HUES64 (cell line): ENCODE results near the gene S100PBP.
"Not testable (repeated sequence)": the region's sequence is repeated elsewhere in the genome, so short reads cannot be mapped to it uniquely, and the experiment has no call there.

ENCODE experiments used
- H3K27ac ChIP-seq: 2 replicates; pipeline ENCODE4 v1.7.0; 2013; ENCODE audit warnings: low read depth, low read length, inconsistent platforms
- H3K27me3 ChIP-seq: 2 replicates; pipeline ENCODE4 v1.6.1; 2013; ENCODE audit warnings: mild to moderate bottlenecking, low read length; ENCODE audit not compliant: insufficient read depth
- H3K36me3 ChIP-seq: 2 replicates; pipeline ENCODE4 v1.6.1; 2013; ENCODE audit warnings: mild to moderate bottlenecking, low read length; ENCODE audit not compliant: insufficient read depth
- H3K4me1 ChIP-seq: 2 replicates; pipeline ENCODE4 v1.6.1; 2013; ENCODE audit warnings: mild to moderate bottlenecking, low read length, moderate library complexity; ENCODE audit not compliant: insufficient read depth
- H3K4me3 ChIP-seq: 2 replicates; pipeline ENCODE4 v1.5.1; 2013; ENCODE audit warnings: mild to moderate bottlenecking, low read length, moderate library complexity
- H3K9ac ChIP-seq: 2 replicates; pipeline ENCODE4 v1.6.1; 2013; ENCODE audit warnings: mild to moderate bottlenecking, low read depth, low read length
- H3K9me3 ChIP-seq: 2 replicates; pipeline ENCODE4 v1.6.1; 2013; ENCODE audit warnings: low read depth, low read length; ENCODE audit not compliant: insufficient read depth
- WGBS: fragments of 150-250, 120-280 bp; methylation state at CpG from one replicate; pipeline ENCODE4 v1.1.7; 2013; ENCODE audit warnings: missing lambda C conversion rate; 5-methylcytosine and 5-hydroxymethylcytosine counted together

Gene S100PBP

GRCh38 chr1:32791881-32792280 is 25.6 kb upstream of the S100PBP start:
- Histone ChIP-seq H3K4me3 (no peak overlapping the region), H3K9ac (no peak overlapping the region), H3K4me1 (no peaks in the 10 kb centered on the region), H3K36me3 (peaks cover 83% of the 10 kb centered on the region), H3K27me3 (no peaks in the 10 kb centered on the region), H3K9me3 (no peaks in the 10 kb centered on the region), H3K27ac (no peak overlapping the region)
- 93% methylated on average over 1 of the region's 1 CpG for WGBS

GRCh38 chr1:32795763-32796162 is 21.7 kb upstream of the S100PBP start:
- not testable (repeated sequence) for H3K9ac ChIP-seq, H3K4me3 ChIP-seq, H3K27ac ChIP-seq, H3K27me3 ChIP-seq, H3K9me3 ChIP-seq, H3K4me1 ChIP-seq
- peaks cover 90% of the 10 kb centered on the region for H3K36me3 ChIP-seq
- 96% methylated on average over 4 of the region's 4 CpGs for WGBS

- 95% methylated on average over 1 of the region's 1 CpG for WGBS
- H3K36me3 ChIP-seq, result peaks cover 87% of the 10 kb centered on the region
- no peaks in the 10 kb centered on the region for H3K27me3 ChIP-seq
- no peak overlapping the region for H3K27ac ChIP-seq
- H3K9ac ChIP-seq, result no peak overlapping the region
- no peaks in the 10 kb centered on the region for H3K4me1 ChIP-seq
- no peak overlapping the region for H3K4me3 ChIP-seq
- no peaks in the 10 kb centered on the region for H3K9me3 ChIP-seq
Observed at GRCh38 chr1:32797456-32797855, 20.0 kb upstream of the S100PBP start.

DNA sequence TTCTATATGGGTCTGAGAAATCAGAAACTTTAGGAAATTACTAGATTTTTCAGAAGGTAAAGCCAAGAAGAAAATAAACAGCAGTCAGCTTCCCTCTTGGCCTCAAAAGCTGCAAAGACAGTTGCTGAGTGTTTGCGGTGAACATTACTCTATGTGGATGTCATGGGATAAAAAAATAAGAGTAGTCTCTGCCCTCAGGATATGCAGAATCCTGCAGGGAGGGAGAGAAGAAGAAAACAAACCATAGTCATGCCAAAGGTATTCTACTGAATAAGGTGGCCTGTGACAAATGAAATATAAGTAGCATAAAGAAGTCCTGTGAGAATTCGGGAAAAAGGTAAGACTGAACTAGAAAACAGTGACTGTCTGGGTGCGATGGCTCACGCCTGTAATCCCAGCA is 19.3 kb upstream of the S100PBP start:
- no peak overlapping the region for H3K4me3 ChIP-seq
- no peaks in the 10 kb centered on the region for H3K4me1 ChIP-seq
- H3K27me3 ChIP-seq, result no peaks in the 10 kb centered on the region
- no peaks in the 10 kb centered on the region for H3K9me3 ChIP-seq
- no peak overlapping the region for H3K27ac ChIP-seq
- H3K9ac ChIP-seq, result no peak overlapping the region
- WGBS, result 99% methylated on average over 4 of the region's 4 CpGs
- peaks cover 86% of the 10 kb centered on the region for H3K36me3 ChIP-seq

GRCh38 chr1:32798679-32799416 is 18.6 kb upstream of the S100PBP start:
- H3K36me3 ChIP-seq, result peaks cover 84% of the 10 kb centered on the region
- no peaks in the 10 kb centered on the region for H3K9me3 ChIP-seq

DNA sequence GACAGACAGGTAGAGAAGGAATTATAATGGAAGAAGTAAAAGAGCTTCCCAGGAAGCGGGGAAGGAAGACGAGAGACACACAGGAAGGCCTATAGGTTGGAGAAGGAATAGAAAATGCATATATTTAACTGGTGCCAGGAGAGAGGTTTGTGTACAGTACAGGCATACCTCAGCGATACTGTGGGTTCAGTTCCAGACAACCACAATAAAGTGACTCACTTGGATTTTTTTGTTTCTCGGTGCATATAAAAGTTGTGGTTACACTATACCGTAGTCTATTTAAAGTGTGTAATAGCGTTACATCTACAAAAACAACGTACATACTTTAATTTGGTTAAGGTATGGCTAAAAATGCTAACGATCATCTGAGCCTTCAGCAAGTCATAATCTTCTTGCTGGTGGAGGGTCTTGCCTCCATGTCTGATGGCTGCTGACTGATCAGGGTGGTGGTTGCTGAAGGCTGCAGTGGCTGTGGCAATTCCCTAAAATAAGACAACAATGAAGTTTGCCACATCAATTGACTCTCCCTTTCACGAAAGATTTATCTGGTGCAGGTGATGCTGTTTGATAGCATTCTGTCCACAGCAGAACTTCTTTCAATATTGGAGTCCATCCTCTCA is 16.2 kb upstream of the S100PBP start:
- Histone ChIP-seq H3K4me3 (no peak overlapping the region), H3K36me3 (peaks cover 75% of the 10 kb centered on the region), H3K9ac (no peak overlapping the region), H3K4me1 (no peaks in the 10 kb centered on the region), H3K9me3 (peaks cover 3% of the 10 kb centered on the region; the same call in 1 of the 2 replicates), H3K27me3 (no peaks in the 10 kb centered on the region), H3K27ac (no peak overlapping the region)
- WGBS, result 95% methylated on average over 9 of the region's 9 CpGs

More at GRCh38 chr1:32798679-32799416, 18.6 kb upstream of the S100PBP start:
- no peaks in the 10 kb centered on the region for H3K4me1 ChIP-seq
- no peak overlapping the region for H3K9ac ChIP-seq
- no peaks in the 10 kb centered on the region for H3K27me3 ChIP-seq
- 86% methylated on average over 7 of the region's 8 CpGs for WGBS
- H3K27ac ChIP-seq, result no peak overlapping the region
- H3K4me3 ChIP-seq, result no peak overlapping the region

- H3K36me3 ChIP-seq, result peaks cover 77% of the 10 kb centered on the region
- H3K9me3 ChIP-seq, result not testable (repeated sequence)
Observed at GRCh38 chr1:32804460-32804859, 13.0 kb upstream of the S100PBP start.

DNA sequence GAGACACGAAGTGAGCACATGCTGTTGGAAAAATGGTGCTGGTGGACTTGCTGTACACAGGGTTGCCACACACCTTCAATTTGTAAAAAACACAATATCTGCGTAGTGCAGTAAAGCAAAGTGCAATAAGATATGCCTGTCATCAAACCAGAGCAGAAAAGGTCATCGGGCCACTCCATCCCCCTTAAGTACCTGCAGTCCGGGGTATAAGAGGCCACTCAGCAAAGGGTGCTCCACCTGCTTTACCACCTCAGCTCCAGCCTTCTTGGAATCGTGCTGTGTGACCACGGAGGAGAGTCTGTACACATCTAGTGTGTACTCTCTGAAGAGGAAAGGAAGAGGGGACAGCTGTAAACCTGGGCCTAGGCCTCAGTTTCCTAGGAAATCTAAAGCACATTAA is 11.2 kb upstream of the S100PBP start:
- no peaks in the 10 kb centered on the region for H3K27me3 ChIP-seq
- WGBS, result 97% methylated on average over 6 of the region's 6 CpGs
- peaks cover 78% of the 10 kb centered on the region for H3K36me3 ChIP-seq
- H3K27ac ChIP-seq, result no peak overlapping the region
- H3K4me1 ChIP-seq, result no peaks in the 10 kb centered on the region; the same call in 1 of the 2 replicates
- H3K9me3 ChIP-seq, result peaks cover 3% of the 10 kb centered on the region; the same call in 1 of the 2 replicates
- H3K9ac ChIP-seq, result no peak overlapping the region
- H3K4me3 ChIP-seq, result no peak overlapping the region

More at GRCh38 chr1:32804460-32804859, 13.0 kb upstream of the S100PBP start:
- H3K4me3 ChIP-seq, H3K9ac ChIP-seq, H3K27me3 ChIP-seq, H3K27ac ChIP-seq, H3K4me1 ChIP-seq: not testable (repeated sequence)
- WGBS, result 97% methylated on average over 29 of the region's 30 CpGs

DNA sequence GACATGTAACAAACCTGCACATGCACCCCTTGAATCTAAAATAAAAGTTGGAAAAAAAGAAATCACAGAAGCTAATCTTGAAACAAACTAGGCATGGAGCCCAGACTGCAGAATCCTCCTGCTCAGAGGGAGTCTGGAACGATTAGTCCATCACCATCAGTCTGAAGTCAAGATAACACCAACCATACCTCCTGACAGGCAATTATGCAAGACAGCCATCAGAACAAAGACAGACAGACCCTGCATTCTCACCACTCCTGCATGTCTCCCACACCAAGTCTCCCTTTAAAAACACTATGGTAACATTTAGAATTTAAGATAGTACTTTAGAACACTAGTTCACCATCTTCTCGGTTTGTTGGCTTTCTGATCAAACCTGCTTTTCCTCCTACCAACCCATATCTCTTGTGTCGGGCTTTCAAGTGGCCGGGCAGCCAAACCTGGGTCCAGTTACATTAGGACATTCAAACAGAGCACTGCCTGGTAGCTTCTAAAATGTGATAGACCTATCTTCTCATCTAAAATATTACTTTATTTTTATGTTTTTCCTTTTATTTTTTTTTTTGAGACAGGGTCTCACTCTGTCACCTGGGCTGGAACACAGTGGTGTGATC is 10.4 kb upstream of the S100PBP start:
- Histone ChIP-seq H3K9me3 (peaks cover 3% of the 10 kb centered on the region; the same call in 1 of the 2 replicates), H3K4me3 (no peak overlapping the region), H3K4me1 (peaks cover 4% of the 10 kb centered on the region; the same call in 1 of the 2 replicates), H3K9ac (no peak overlapping the region), H3K36me3 (peaks cover 76% of the 10 kb centered on the region), H3K27me3 (no peaks in the 10 kb centered on the region), H3K27ac (no peak overlapping the region)
- WGBS, result 98% methylated on average over 4 of the region's 4 CpGs

DNA sequence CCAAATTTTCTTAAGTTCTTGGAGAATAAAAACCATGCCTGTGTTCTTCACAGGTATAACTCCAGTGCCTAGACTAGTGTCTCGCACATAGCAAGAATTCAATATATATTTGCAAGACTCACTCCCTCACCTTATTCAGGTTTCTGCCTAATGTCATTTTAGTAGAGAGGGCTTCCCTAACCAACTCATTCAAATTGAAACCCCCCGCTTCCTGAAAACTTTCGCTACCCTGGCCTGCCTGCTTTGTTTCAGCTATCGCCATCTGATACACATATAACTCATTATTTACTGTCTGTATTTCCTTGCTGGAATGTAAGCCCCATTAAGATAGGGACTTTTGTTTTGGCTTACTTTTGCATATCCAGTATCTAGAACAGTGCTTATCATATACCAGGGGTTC is 8.9 kb upstream of the S100PBP start:
- no peak overlapping the region for H3K27ac ChIP-seq
- H3K9me3 ChIP-seq, result peaks cover 3% of the 10 kb centered on the region; the same call in 1 of the 2 replicates
- no peak overlapping the region for H3K4me3 ChIP-seq
- H3K9ac ChIP-seq, result no peak overlapping the region
- WGBS, result 94% methylated on average over 4 of the region's 4 CpGs
- peaks cover 66% of the 10 kb centered on the region for H3K36me3 ChIP-seq
- no peaks in the 10 kb centered on the region for H3K27me3 ChIP-seq
- peaks cover 9% of the 10 kb centered on the region; the same call in 1 of the 2 replicates for H3K4me1 ChIP-seq

DNA sequence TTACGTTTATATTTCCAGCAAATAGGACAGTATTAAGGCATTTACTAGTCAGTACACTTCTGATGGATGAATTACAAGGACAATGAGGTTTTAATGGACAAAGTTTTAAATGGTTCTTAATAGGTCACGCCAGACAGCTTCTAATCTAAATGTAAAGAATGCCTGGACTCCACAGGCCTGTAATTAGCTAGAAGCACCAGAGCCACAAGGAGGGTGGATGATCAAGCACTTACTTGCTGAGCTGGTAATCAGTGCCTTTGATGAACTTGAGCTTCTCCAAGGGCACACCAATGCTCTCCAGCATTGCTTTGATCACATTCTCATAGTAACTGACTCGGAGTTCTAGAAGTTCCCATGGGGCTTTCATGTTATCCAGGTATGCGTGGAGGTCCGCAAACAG is 7.1 kb upstream of the S100PBP start:
- Histone ChIP-seq H3K27me3 (no peaks in the 10 kb centered on the region), H3K36me3 (peaks cover 67% of the 10 kb centered on the region), H3K27ac (no peak overlapping the region), H3K9ac (no peak overlapping the region), H3K9me3 (peaks cover 1% of the 10 kb centered on the region; the same call in 1 of the 2 replicates), H3K4me1 (peaks cover 17% of the 10 kb centered on the region), H3K4me3 (no peak overlapping the region)
- 92% methylated on average over 5 of the region's 5 CpGs for WGBS
